CD14-positive monocyte (primary cell): ENCODE data around the gene PPARGC1A. TPM values are rescaled to one million over a fixed set of nuclear protein-coding genes. Genes with fewer than 3 reads are reported as not detected.

Experiments used
- DNase-seq, 3 donors: peaks; one replicate each; pipeline ENCODE4 v3.0.0-alpha.2; 2011 to 2022
- H2AFZ ChIP-seq: 2 replicates; pipeline ENCODE4 v1.6.0; 2012; ENCODE audit warnings: mild to moderate bottlenecking, low read depth, low read length, inconsistent platforms; ENCODE audit not compliant: insufficient read depth, poor library complexity, severe bottlenecking
- H3K27ac ChIP-seq, 2 donors: 1 replicate in 1 of 2; 2 replicates in 1 of 2; pipeline ENCODE4 v1.5.1; 2012 to 2013; ENCODE audit warnings: low read length in 2 of 2, control low read depth in 1 of 2, inconsistent platforms in 1 of 2, low read depth in 1 of 2, mild to moderate bottlenecking in 1 of 2
- H3K27me3 ChIP-seq, 2 donors: one replicate each; pipeline versions ENCODE4 v1.6.0 to v1.6.1; 2011 to 2013; ENCODE audit warnings: low read length in 2 of 2; ENCODE audit not compliant: control insufficient read depth in 2 of 2, insufficient read depth in 2 of 2
- H3K36me3 ChIP-seq, 2 donors: replicated peaks in 1 of 2; 1 replicate in 1 of 2; 2 replicates in 1 of 2; pipeline versions ENCODE4 v1.5.1 to v1.6.1; 2012 to 2013; ENCODE audit warnings: low read length in 2 of 2, control low read depth in 1 of 2, inconsistent platforms in 1 of 2, mild to moderate bottlenecking in 1 of 2; ENCODE audit not compliant: insufficient read depth in 2 of 2, control insufficient read depth in 1 of 2
- H3K4me1 ChIP-seq, 2 donors: 1 replicate in 1 of 2; 2 replicates in 1 of 2; pipeline versions ENCODE4 v1.5.1 to v1.6.1; 2012 to 2013; ENCODE audit warnings: low read length in 2 of 2, control low read depth in 1 of 2, inconsistent platforms in 1 of 2, mild to moderate bottlenecking in 1 of 2, moderate library complexity in 1 of 2; ENCODE audit not compliant: insufficient read depth in 2 of 2, control insufficient read depth in 1 of 2
- H3K4me2 ChIP-seq: replicated peaks from 2 replicates; pipeline ENCODE3; 2012; ENCODE audit warnings: low read length, moderate library complexity, mild to moderate bottlenecking; ENCODE audit not compliant: poor library complexity, severe bottlenecking; ENCODE audit errors: extremely low read depth
- H3K4me3 ChIP-seq, 3 experiments: fragments of 200-600 bp in 1 of 3; sonication (generic) in 1 of 3; replicated peaks in 1 of 3; 1 replicate in 2 of 3; 2 replicates in 1 of 3; pipeline ENCODE4 v1.5.1; 2011 to 2013; ENCODE audit warnings: low read length in 3 of 3, mild to moderate bottlenecking in 3 of 3, control low read depth in 2 of 3, low read depth in 2 of 3, inconsistent platforms in 1 of 3, moderate library complexity in 1 of 3
- H3K79me2 ChIP-seq: 2 replicates; pipeline ENCODE4 v1.6.0; 2012; ENCODE audit warnings: mild to moderate bottlenecking, control low read depth, inconsistent platforms, low read length, moderate library complexity; ENCODE audit not compliant: insufficient read depth
- H3K9ac ChIP-seq: 2 replicates; pipeline ENCODE4 v1.6.0; 2017; ENCODE audit warnings: low read length, mild to moderate bottlenecking; ENCODE audit not compliant: insufficient read depth, poor library complexity, severe bottlenecking
- H3K9me3 ChIP-seq, 2 donors: replicated peaks in 1 of 2; 1 replicate in 1 of 2; 2 replicates in 1 of 2; pipeline versions ENCODE4 v1.5.1 to v1.6.1; 2012 to 2013; ENCODE audit warnings: low read length in 2 of 2, control low read depth in 1 of 2; ENCODE audit not compliant: control insufficient read depth in 1 of 2, insufficient read depth in 1 of 2
- H4K20me1 ChIP-seq: 2 replicates; pipeline ENCODE4 v1.6.0; 2012; ENCODE audit warnings: mild to moderate bottlenecking, low read length, control low read depth, moderate library complexity; ENCODE audit not compliant: insufficient read depth
- H3K27ac Mint-ChIP-seq, 7 donors: one replicate each; pipeline ENCODE4 v1.8.0; 2020; ENCODE audit warnings: mild to moderate bottlenecking in 7 of 7, mixed read lengths in 7 of 7, moderate library complexity in 6 of 7, inconsistent platforms in 2 of 7
- H3K27me3 Mint-ChIP-seq, 3 donors: one replicate each; pipeline ENCODE4 v1.8.0; 2021 to 2022; ENCODE audit warnings: low read depth in 3 of 3, mild to moderate bottlenecking in 3 of 3, mixed read lengths in 3 of 3, moderate library complexity in 3 of 3, inconsistent platforms in 1 of 3
- H3K36me3 Mint-ChIP-seq, 2 donors: one replicate each; pipeline ENCODE4 v1.8.0; 2020; ENCODE audit warnings: mixed read lengths in 2 of 2, inconsistent platforms in 1 of 2, mild to moderate bottlenecking in 1 of 2
- H3K4me1 Mint-ChIP-seq: one replicate; pipeline ENCODE4 v1.8.0; 2020; ENCODE audit warnings: mild to moderate bottlenecking, mixed read lengths
- H3K4me3 Mint-ChIP-seq, 2 donors: one replicate each; pipeline ENCODE4 v1.8.0; 2020; ENCODE audit warnings: mild to moderate bottlenecking in 2 of 2, mixed read lengths in 2 of 2, moderate library complexity in 1 of 2
- H3K9me3 Mint-ChIP-seq, 7 donors: one replicate each; pipeline ENCODE4 v1.8.0; 2020 to 2022; ENCODE audit warnings: mixed read lengths in 7 of 7, mild to moderate bottlenecking in 6 of 7, moderate library complexity in 6 of 7, inconsistent platforms in 2 of 7
- WGBS: methylation state at CpG from one replicate; pipeline ENCODE4 v1.1.5; 2013; ENCODE audit warnings: missing lambda C conversion rate; ENCODE audit not compliant: insufficient coverage; 5-methylcytosine and 5-hydroxymethylcytosine counted together
- intact Hi-C, 2 donors: fragments of 100-400 bp; cut with micrococcal nuclease; formaldehyde crosslinking; loops; one replicate each; pipeline versions ENCODE4 v1.15.0 to v1.15.1; 2023
- polyA plus RNA-seq, 3 donors: library from polyadenylated mRNA; depleted of rRNA in 1 of 3; unstranded in 2 of 3; stranded (reverse) in 1 of 3; fragments of 300-500 nt in 2 of 3; fragments of >200 nt in 1 of 3; fragmentation: Illumina TruSeq in 2 of 3; gene quantifications; 1 replicate in 2 of 3; 2 replicates in 1 of 3; pipeline ENCODE4 v1.2.3, GENCODE V29; 2012 to 2021
- TF ChIP-seq, protein P1 (sequence below): fragments of 200-600 bp; IDR thresholded peaks from one replicate; pipeline ENCODE4 v1.8.0; 2022; ENCODE audit warnings: antibody characterized with exemption, mild to moderate bottlenecking

Gene PPARGC1A
- polyA plus RNA-seq, 3 donors: 0.58 to 1.1 (median 0.79) TPM

DNA sequence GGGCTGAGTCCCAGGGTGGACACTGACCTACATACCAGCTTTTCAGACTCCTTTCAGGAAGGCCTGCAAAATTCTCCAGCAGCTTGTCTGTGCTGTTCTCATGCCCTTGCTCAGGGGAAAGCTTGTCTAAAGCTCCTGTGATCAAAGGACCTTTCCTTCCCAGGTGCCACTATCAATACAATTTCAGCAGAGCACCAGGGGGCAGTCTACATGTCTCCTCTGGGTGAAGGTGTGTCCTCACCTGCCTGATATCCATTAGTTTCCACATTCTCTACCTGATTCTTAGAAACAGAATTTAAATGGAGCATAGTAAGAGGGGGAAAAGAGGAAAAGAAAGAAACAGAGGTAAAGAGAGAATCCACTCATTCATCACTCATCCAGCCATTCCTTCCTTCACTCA lies 114.2 kb downstream of the PPARGC1A start:
- Histone ChIP-seq H3K9me3 (no peaks in the 10 kb centered on the region), H3K36me3 (no peaks in the 10 kb centered on the region), H3K4me3 (no peak overlapping the region), H3K4me1 (no peaks in the 10 kb centered on the region), H3K27ac (no peak overlapping the region), H2AFZ (no peak overlapping the region), H3K4me2 (no peak overlapping the region), H4K20me1 (no peaks in the 10 kb centered on the region), H3K27me3 (no peaks in the 10 kb centered on the region), H3K9ac (no peak overlapping the region), H3K79me2 (no peaks in the 10 kb centered on the region)
- Mint-ChIP-seq H3K27me3 (peaks cover 2 to 5% (median 3%) of the 10 kb centered on the region in 3 donors), H3K27ac (no peak overlapping the region), H3K36me3 (no peaks in the 10 kb centered on the region), H3K4me1 (no peaks in the 10 kb centered on the region), H3K4me3 (no peak overlapping the region), H3K9me3 (peaks cover 0 to 5% (median 3%) of the 10 kb centered on the region in 7 donors)
- TF ChIP-seq, protein P1, sequence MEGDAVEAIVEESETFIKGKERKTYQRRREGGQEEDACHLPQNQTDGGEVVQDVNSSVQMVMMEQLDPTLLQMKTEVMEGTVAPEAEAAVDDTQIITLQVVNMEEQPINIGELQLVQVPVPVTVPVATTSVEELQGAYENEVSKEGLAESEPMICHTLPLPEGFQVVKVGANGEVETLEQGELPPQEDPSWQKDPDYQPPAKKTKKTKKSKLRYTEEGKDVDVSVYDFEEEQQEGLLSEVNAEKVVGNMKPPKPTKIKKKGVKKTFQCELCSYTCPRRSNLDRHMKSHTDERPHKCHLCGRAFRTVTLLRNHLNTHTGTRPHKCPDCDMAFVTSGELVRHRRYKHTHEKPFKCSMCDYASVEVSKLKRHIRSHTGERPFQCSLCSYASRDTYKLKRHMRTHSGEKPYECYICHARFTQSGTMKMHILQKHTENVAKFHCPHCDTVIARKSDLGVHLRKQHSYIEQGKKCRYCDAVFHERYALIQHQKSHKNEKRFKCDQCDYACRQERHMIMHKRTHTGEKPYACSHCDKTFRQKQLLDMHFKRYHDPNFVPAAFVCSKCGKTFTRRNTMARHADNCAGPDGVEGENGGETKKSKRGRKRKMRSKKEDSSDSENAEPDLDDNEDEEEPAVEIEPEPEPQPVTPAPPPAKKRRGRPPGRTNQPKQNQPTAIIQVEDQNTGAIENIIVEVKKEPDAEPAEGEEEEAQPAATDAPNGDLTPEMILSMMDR: no peak
- DNase-seq: no peak
- intact Hi-C loops: no loop called here

GRCh38 chr4:23774909-23775308 lies 114.9 kb downstream of the PPARGC1A start:
- no peak for DNase-seq
- H3K9me3 Mint-ChIP-seq: peaks cover 0 to 5% (median 3%) of the 10 kb centered on the region in 7 donors
- Histone ChIP-seq H3K27ac (no peak overlapping the region), H4K20me1 (no peaks in the 10 kb centered on the region), H3K4me1 (no peaks in the 10 kb centered on the region), H3K79me2 (no peaks in the 10 kb centered on the region), H3K4me2 (no peak overlapping the region), H2AFZ (no peak overlapping the region), H3K9me3 (no peaks in the 10 kb centered on the region), H3K36me3 (no peaks in the 10 kb centered on the region), H3K27me3 (no peaks in the 10 kb centered on the region), H3K9ac (no peak overlapping the region), H3K4me3 (no peak overlapping the region)
- H3K36me3 Mint-ChIP-seq: no peaks in the 10 kb centered on the region
- H3K27me3 Mint-ChIP-seq: peaks cover 2 to 5% (median 3%) of the 10 kb centered on the region in 3 donors
- TF ChIP-seq, protein P1: no peak
- no peaks in the 10 kb centered on the region for H3K4me1 Mint-ChIP-seq
- intact Hi-C loops: no loop called here
- 92% methylated on average over 4 of the region's 5 CpGs for WGBS
- H3K4me3 Mint-ChIP-seq: no peak overlapping the region
- H3K27ac Mint-ChIP-seq: no peak overlapping the region
